Upper lobe of left lung (tissue), 4 donors: Measurements from ENCODE around the gene ZNF385B.

Source experiments
- CTCF ChIP-seq, 6 experiments: fragments of 450-650 bp in 4 of 6; fragments of 200-600 bp in 2 of 6; sonication (generic) in 2 of 6; IDR thresholded peaks; one replicate each; pipeline ENCODE4 v1.5.1; 2016 to 2019; ENCODE audit warnings: antibody characterized with exemption in 6 of 6
- POLR2A ChIP-seq, 4 donors: fragments of 450-650 bp; IDR thresholded peaks; one replicate each; pipeline ENCODE4 v1.5.1; 2016 to 2017; ENCODE audit warnings: antibody characterized with exemption in 4 of 4, mild to moderate bottlenecking in 2 of 4

- TF ChIP-seq POLR2A (IDR thresholded peaks at IDR 0.05) = no peak
- no peak for TF ChIP-seq CTCF (IDR thresholded peaks at IDR 0.05)
Measured at GRCh38 chr2:179805001-179805400, 56.4 kb downstream of the ZNF385B start.
